A549 treated with dexamethasone at 1 μM for 4 hours (cell line): ENCODE measurements around the gene SFRP4. TPM values are rescaled to one million over a fixed set of nuclear protein-coding genes. Genes with fewer than 3 reads are reported as not detected.

Source experiments
- total RNA-seq: library from RNA; stranded (reverse); fragments of 200-300 nt; extraction: Qiagen RNA extraction; gene quantifications from 5 replicates; pipeline ENCODE4 v1.2.3, GENCODE V29; 2022

SFRP4 gene
- 3.6 to 4.4 TPM (median 3.9 TPM) in 5 replicates for total RNA-seq

DNA sequence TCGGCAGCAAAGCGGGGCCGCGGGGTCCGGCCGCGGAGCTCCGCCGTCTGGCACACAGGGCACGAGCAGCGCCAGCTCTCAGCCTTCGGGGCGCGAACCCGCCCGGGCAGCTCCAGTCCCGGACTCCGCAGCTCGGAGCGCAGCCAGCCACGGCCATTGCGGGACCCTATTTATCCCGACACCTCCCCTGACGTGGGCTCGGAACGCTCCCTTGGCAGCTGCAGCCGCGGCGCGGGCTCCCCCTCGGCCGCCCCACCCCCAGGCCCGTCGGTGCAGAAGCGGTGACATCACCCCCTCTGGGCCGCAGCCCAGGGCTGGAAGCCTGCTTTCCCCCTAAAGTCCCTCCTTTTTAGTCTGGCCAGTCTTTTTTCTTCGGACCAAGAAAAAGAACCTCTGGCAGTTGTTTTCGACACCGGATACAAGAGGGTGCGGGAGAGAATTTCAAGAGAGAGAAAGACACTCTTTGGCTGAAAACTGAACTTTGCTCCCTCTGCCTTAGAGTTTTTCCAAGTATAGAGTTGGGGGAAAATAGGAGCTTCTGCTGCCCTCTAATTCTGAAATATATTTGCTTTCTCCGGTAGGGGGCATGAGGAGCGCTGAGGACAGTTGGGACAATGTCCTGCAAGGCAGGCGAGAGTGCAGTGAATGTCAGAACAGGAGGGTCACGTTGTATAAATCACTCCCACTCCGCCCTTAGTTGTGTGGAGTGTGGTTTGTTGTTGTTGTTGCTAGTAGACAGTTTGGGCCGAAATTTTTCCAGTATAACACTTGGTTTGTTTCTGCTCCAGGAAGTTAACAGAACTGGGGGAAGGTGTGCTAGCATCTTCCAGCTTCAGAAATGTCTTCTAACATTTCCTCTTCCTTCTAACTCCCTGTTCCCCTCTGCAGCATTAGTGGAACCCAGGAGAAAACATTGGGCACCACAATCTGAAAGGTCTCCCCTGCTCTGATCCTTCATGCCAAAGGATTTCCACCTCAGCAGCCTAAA, at the start of gene SFRP4:
SFRP4 (minus strand) TSS at position 145 of the 988 bp plus-strand sequence. CDS start 280 bp downstream, outside the sequence.

GRCh38 chr7:37920305-37920848, 3.8 kb upstream of the SFRP4 start, which contains the start of gene EPDR1:
EPDR1 (plus strand) TSS chr7:37920640; CDS start chr7:37920940, 300 bp downstream.

Other genes starting within 250 kb of the SFRP4 start
- not detected in 5 replicates for gene GPR141, start 233.1 kb downstream of the SFRP4 start, total RNA-seq
- gene NME8, start 68.2 kb downstream of the SFRP4 start, total RNA-seq = not detected in 5 replicates
- gene EPDR1, start 3.8 kb upstream of the SFRP4 start, total RNA-seq = 69.0 to 77.1 TPM (median 74.5 TPM) in 5 replicates